PFSK-1 (cell line): ENCODE data around the gene RALGPS1.

ENCODE experiments used
- POLR2AphosphoS5 ChIP-seq: IDR thresholded peaks from 2 replicates; pipeline ENCODE4 v1.6.1; 2012; ENCODE audit warnings: low read depth, mild to moderate bottlenecking, control low read depth, low read length, moderate library complexity
- REST ChIP-seq, 2 experiments: IDR thresholded peaks; 2 replicates each; pipeline versions ENCODE4 v1.6.1 to v1.8.0; 2011 to 2012; ENCODE audit warnings: low read depth in 2 of 2, low read length in 2 of 2, control low read depth in 1 of 2, inconsistent platforms in 1 of 2, mild to moderate bottlenecking in 1 of 2, moderate library complexity in 1 of 2; ENCODE audit not compliant: insufficient read depth in 1 of 2
- SIN3A ChIP-seq: IDR thresholded peaks from 2 replicates; pipeline ENCODE4 v1.6.1; 2012; ENCODE audit warnings: mild to moderate bottlenecking, low read length, moderate library complexity, borderline replicate concordance; ENCODE audit not compliant: insufficient read depth
- TAF1 ChIP-seq: IDR thresholded peaks from 2 replicates; pipeline ENCODE4 v1.6.1; 2012; ENCODE audit warnings: low read length, control low read depth, borderline replicate concordance; ENCODE audit not compliant: insufficient read depth

GRCh38 chr9:127209948-127210640, 295.5 kb downstream of the RALGPS1 start:
- TF ChIP-seq POLR2AphosphoS5, result no peak
- TF ChIP-seq TAF1, result no peak
- TF ChIP-seq SIN3A, result no peak
- no peak for TF ChIP-seq REST (IDR thresholded peaks at IDR 0.05; ENCODE audit: insufficient read depth in 1 of 2, low read depth in 2 of 2, low read length in 2 of 2)
